GM19043 (cell line): Measurements from ENCODE around the gene GPR146.
"Not testable (repeated sequence)": the region's sequence is repeated elsewhere in the genome, so short reads cannot be mapped to it uniquely, and the experiment has no call there.

Experiments used
- ATAC-seq: cut with Tn5 transposase; IDR thresholded peaks from one replicate; pipeline ENCODE4 v1.9.1; 2021; ENCODE audit warnings: low read depth; ENCODE audit not compliant: unreplicated experiment

The GPR146 gene

GRCh38 chr7:1073142-1073977 lies 29.0 kb downstream of the GPR146 start:
- ATAC-seq = no peak

DNA sequence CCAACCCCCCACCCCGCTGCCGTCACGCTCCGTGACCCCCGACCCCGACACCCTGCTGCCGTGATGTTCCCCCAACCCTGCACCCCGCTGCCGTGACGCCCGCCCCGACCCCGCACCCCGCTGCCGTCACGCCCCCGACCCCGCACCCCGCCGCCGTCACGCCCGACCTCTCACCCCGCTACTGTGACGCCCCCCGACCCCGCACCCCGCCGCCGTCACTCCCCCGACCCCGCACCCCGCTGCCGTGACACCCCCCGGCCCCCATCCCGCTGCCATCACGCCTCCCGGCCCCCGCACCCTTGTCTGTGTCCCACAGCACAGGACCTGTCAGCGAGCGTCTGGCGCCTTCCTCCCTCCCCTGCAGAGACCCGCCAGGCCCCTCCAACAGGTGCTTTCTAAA lies 29.7 kb downstream of the GPR146 start:
- not testable (repeated sequence) for ATAC-seq

GRCh38 chr7:1074593-1075431 lies 30.5 kb downstream of the GPR146 start:
- ATAC-seq = no peak

DNA sequence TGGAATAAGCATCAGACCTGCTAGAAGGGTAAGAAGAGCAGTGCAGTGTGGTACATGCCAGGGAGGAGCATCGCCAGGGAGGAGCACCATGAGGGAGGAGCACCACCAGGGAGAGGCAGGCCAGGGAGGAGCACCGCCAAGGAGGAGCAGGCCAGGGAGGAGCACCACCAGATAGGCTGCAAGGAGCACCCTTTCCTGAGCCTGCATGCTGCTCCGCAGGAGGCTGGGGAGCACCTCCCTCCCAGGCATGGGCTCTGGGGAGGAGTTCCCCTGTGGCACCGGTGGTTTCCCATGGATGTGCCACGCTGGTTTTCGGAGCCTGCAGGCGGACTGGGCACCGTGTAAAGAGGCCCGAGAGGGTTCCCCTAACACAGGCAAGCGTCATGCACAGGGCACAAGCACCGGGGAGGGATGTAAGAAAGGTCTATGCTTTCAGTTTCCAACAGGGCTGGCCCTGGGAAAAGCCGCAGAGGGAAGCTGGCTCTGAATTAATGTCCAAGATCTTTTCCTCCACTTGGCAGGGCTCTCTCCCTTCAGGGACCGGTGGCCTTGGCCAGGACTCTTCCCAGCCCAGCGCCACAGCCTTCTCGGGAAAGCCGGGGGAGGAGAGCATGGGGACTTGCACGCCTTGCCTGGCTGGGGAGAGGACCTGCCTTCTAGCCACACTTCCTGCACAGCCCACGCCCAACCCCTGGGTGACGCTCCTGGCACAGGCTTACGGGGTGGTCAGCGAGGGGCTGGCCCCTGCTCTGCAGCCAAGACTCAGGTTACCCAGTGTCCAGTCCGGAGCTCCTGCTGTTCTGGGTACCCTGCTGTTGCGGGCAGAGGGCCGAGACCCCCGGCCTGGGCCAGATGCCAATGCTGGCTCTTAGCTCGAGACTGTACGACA lies 32.1 kb downstream of the GPR146 start:
- ATAC-seq = no peak

DNA sequence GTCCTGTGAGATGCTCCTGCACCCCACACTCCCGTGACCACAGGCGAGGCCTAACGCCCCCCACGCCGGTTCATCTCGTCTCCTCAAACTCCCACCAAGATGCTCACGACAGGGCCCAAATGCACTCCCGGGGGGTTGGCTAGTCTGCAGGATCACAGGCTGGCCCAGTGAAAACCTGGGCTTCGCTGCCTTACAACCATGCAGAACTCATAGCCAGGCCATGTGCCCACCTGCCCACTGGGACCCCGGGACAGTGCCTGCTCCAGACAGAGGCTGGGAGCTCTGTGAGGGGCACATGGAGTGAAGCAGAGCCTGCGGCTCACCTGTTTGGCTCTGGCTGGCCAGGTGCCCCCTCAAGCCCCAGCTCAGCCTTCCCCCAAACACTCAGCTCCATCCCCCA lies 34.2 kb downstream of the GPR146 start:
- no peak for ATAC-seq

DNA sequence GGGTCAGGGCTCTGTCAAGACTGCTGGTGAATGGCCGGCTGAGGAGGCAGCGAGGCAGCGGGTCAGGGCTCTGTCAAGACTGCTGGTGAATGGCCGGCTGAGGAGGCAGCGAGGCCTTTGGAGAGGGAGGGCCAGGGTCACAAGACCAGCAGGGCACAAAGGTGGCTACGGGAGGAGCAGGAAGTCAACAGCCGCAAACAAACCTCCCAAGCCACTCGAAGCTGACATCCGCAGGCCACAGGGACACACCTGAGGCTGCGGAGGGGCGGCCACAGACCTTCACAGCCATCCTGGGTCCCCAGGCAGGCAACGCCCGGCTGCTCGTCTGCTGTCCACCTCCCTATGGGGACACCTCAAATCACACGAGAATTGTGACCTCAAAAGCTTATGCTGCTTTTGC lies 34.6 kb downstream of the GPR146 start:
- no peak for ATAC-seq

GRCh38 chr7:1079546-1079945 lies 35.2 kb downstream of the GPR146 start:
- no peak for ATAC-seq

DNA sequence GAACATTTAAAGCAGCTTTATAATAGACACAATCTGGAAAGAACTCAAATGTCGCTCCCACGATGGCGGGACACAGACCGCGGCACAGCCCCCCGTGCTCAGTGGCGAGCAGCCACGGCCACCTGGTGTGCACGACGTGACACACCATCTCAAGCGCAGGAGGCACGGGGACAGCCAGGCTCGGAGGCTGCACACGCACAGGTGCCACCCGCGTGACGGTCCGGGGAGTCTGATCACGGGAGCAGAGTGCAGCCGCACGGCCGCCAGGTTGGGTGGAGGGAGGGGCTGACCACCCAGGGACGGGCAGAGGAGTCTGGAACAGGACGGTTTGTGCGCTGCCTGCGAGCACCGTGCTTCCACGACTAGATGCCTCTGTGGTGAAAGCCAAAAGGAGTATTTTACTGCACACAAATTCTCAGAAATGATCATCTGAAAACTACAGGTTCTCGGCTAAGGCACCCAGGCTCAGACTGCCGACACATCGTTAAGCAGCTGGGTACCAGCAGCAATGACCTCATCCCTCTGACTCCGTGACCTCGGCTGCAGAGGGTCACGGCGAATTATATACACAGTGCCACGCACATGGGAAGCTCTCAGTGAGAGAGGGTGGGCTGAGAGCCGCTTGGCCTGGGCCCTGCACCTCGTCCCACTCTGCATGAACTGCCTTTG lies 36.0 kb downstream of the GPR146 start:
- no peak for ATAC-seq

DNA sequence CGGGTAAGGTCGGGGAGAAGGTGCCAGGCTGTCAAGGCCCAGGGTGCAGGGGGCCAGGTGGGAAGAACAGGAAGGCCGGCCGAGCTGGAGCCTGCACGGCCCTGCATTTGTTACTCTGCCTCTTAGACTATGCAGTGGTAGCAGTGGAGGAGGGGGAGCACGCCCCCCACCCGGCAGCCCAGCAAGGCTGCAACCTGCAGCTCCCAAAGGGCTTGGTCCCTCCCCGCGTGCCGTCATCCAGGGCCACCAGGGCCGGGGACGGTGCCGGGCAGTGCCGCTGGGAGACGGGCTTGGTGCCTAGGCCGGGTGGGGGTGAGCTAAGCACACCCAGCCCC lies 36.5 kb downstream of the GPR146 start:
- ATAC-seq = no peak

DNA sequence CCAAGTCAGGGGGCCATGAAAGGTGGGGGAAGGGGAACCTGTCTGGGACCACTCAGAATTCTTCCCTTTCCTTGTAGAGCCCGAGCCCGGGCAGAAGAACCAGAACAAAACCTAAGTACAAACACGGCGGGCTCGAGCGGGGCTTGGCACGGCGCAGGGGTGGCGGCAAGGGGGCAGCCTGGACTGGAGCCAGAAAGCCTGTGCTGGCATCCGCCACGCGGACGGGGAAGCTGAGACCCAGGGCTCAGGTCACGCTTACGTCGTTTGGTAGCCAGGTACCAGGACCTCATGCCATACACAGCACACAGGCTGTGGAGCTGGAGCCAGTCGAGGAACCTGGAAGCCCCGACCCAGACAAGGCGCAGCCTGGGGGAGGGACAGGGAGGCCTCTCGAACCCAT lies 37.0 kb downstream of the GPR146 start:
- no peak for ATAC-seq

GRCh38 chr7:1081931-1082401 lies 37.6 kb downstream of the GPR146 start:
- no peak for ATAC-seq

- ATAC-seq = no peak
Observed at GRCh38 chr7:1083729-1084657, 39.6 kb downstream of the GPR146 start.

DNA sequence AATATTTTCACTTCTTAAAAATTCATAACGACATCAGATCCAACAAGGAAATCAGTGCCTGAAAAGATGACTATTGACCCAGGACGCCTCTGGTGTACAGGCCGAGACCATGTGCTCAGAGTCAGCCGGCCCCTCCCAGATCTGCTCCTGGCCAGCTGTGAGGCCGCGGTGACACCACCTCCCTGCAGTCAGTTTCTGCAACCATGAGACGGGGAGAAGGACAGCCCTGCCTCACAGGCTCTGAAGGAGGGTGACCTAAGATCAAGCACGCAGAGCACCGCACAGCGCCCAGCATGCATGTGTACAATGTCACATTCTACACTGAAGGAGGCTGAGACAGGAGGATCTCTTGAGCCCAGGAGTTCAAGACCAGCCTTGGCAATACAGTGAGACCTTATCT lies 40.9 kb downstream of the GPR146 start:
- no peak for ATAC-seq

- ATAC-seq = no peak
Observed at GRCh38 chr7:1085910-1086421, 41.6 kb downstream of the GPR146 start.

DNA sequence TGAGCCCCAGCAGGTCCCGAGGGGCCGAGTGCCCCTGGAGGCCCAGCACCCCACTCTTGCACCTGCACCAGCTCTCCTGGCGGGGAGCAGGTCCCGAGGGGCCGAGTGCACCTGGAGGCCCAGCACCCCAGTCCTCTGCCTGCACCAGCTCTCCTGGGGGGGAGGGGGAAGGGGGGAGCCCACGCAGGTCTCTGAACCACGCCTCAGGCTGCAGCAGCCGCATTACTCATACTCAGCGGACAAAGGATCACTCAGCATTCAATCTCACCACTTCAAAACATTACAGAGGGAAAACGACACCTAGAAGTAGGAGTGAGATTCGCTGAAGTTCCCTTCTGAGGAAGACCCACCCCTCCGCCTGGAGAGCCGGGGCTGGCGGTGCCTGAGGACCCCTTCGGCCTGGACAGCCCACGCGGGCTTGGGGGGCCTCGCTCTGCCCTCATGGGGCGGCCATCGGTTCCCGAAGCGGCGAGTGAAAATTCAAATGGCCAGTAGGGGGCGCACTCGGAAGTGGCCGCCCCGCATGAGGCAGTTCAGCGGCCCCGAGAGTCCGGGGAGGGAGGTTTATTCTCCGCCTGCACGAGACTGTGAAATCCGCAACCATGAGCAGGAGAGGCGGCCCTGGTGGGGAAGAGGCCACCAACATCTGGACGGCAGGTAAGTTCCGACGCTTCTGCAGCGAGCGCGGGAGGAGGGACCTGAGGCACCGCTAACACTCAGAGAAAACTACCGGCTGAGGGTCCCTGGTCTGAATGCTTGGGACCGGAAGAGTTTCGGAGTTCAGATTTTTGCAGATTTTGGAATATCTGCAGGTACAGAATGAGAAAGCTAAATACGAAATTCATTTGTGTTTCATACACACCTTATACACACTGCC lies 42.5 kb downstream of the GPR146 start:
- ATAC-seq = peak; percentile 71

GRCh38 chr7:1087465-1087814 lies 43.1 kb downstream of the GPR146 start:
- ATAC-seq = no peak

GRCh38 chr7:1087952-1088920 lies 43.9 kb downstream of the GPR146 start, which contains the start of gene GPER1:
TSS of gene GPER1 (plus strand) at chr7:1088113. CDS start at chr7:1091729, 3,616 bp downstream.
- no peak for ATAC-seq
